LNCaP clone FGC (cell line): ENCODE data around the gene TAF8.

Experiments used
- DNase-seq: peaks from one replicate; pipeline ENCODE4 v3.0.0-alpha.2; 2011; ENCODE audit warnings: low read depth
- H3K4me3 ChIP-seq: 2 replicates; pipeline ENCODE4 v1.5.1; 2011; ENCODE audit warnings: mild to moderate bottlenecking, low read depth, low read length, control low read depth
- TF ChIP-seq, protein P1 (sequence below): IDR thresholded peaks from 2 replicates; pipeline ENCODE4 v1.5.1; 2012; ENCODE audit warnings: mild to moderate bottlenecking; ENCODE audit not compliant: control insufficient read depth, insufficient read depth; ENCODE audit errors: extremely low read depth

The TAF8 gene

DNA sequence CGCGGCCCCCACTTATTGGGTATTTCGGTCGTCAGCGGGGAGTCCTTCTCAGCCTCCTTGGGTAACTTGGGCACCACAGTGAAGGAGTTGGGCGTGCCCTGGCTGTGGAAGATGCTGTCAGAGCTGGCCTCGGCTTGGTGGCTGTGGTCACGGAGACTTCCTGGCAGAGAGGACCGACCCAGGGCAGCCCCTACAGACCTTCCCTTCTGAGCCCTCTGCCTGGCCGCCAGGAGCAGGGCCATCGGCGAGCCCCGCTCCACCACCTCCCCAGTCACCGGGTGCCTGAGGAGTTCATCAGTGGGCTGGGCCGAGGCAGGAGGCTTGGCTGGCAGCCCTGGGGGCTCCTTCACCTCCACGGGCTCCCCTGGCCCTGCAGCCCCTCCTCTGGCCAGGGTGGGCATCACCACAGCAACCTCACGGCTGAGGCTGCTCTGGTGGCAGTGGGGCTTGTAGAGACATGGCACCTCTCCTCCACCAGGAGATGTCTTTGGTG is 54.9 kb downstream of the TAF8 start:
- TF ChIP-seq, protein P1, sequence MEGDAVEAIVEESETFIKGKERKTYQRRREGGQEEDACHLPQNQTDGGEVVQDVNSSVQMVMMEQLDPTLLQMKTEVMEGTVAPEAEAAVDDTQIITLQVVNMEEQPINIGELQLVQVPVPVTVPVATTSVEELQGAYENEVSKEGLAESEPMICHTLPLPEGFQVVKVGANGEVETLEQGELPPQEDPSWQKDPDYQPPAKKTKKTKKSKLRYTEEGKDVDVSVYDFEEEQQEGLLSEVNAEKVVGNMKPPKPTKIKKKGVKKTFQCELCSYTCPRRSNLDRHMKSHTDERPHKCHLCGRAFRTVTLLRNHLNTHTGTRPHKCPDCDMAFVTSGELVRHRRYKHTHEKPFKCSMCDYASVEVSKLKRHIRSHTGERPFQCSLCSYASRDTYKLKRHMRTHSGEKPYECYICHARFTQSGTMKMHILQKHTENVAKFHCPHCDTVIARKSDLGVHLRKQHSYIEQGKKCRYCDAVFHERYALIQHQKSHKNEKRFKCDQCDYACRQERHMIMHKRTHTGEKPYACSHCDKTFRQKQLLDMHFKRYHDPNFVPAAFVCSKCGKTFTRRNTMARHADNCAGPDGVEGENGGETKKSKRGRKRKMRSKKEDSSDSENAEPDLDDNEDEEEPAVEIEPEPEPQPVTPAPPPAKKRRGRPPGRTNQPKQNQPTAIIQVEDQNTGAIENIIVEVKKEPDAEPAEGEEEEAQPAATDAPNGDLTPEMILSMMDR: no peak
- no peak for DNase-seq
- H3K4me3 ChIP-seq: no peak overlapping the region

DNA sequence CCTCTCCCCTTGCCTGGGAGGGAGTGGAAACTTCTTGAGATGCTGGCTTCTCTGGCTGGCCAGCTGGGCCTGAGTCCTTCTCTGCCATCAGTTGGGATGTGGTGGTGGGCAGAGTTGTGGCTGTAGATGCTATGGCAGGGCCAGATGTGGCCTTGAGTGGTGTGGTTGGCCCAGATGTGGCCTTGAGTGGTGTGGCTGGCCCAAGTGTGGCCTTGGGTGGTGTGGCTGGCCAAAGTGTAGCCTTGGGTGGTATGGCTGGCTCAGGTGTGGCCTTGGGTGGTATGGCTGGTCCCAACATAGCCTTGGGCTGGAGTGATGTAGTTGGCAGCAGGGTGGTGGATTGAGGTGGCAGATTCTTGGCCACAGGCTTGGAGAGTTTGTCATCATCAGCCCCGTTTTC is 55.4 kb downstream of the TAF8 start:
- no peak for DNase-seq
- TF ChIP-seq, protein P1: no peak
- no peak overlapping the region for H3K4me3 ChIP-seq

DNA sequence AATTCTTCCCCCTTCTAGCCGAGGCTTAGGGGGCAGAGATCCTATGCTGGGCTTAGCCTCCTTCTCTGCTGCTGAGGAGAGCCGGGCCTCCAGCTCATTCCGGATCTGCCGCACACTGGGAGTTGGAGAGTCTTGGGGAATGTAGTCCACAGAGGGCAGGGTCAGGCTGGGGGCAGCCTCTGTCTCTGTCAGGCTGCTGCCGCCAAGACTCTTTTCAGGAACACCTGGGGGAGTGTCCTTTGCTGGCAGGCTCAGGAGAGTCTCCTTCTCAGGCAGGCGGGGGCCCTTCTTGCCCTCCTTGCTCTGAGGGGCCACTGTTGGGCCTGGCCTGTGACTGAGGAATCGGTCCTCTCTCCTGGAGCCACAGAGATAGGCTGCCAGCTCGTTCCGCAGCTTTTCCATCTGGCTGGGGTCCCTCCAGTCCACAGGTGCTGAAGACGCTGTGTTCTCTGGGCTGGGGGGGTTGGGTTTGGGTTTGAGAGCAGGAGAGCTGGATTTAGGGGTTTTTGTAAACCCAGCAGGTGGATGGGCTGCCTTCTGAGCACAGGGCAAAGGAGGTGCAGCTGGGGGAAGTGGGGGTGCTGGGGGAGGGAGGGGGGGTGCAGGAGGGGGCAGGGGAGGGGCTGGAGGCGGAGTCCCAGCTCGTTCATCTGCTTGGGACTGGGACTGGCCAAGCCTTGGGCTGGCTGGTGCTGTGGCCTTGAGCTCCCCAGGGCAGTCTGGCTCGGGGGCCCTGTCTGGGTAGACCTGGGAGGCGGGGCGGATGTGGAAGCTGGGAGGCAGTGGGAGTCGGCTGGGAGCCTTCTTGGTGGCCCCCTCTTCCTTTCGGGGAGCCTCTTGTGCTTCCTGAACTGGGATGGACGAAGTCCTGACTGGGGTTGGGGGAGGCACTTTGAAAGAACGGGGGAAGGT is 56.0 kb downstream of the TAF8 start:
- TF ChIP-seq, protein P1: no peak
- DNase-seq: no peak
- H3K4me3 ChIP-seq: no peak overlapping the region

DNA sequence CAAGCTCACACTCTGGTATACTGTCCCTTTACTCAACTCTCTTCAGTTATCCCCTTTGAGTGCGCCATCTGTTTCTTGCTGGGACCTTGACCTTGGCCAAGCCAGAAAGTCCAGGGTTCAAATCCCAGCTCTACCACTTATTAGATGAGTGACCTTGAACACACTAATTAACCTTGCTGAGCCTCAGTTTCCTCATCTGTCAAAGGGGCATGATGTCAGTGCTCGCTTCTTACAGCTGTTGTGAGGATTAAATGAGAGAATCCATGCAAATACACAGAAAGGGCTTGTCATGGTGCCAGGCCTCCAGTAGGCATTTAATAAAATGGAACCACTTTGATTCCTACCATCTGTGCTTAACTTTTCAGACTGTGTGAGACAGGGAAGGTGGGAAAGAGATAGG is 57.7 kb downstream of the TAF8 start:
- H3K4me3 ChIP-seq: no peak overlapping the region
- TF ChIP-seq, protein P1: no peak
- no peak for DNase-seq

DNA sequence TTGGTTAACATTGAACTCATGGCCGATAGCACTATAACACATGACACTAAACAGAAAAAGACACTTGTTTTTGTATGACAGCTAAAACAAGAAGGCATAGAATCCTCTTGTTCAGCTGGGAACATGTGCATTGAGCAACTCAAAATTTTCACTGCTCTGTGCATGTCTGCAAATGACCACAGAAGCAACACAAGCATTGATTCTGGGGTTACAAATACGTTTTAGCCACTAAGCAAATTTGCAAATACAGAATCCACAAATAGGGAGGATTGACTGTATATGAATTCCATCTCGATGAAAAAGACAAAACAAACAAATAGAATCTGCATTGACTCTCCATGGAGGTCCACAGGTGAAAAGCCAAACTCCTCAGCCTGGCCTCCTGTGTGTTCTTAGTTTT is 60.4 kb downstream of the TAF8 start:
- no peak for DNase-seq
- TF ChIP-seq, protein P1: no peak
- no peak overlapping the region for H3K4me3 ChIP-seq

DNA sequence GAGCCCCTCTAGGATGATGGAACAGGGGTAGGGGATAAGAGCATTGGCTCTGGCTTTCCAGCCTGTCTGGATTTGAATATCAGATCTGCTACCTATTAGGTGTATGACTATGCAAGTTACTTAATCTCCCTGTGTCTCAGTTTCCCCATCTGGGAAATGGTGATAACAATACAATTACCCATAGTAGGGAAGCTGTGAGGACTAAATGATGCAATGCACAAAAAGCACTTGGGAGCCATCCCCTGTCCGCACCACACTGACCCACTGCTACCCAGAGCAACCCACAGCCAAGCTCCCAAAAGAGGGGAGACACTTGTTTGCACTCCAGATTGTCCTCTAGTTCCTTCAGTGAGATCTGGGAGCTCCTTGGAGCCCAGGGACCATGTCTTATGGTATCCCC is 62.0 kb downstream of the TAF8 start:
- no peak overlapping the region for H3K4me3 ChIP-seq
- TF ChIP-seq, protein P1: no peak
- DNase-seq: no peak
